HepG2 (cell line): ENCODE results near the gene GEMIN2. TPM values are rescaled to one million over a fixed set of nuclear protein-coding genes. Genes with fewer than 3 reads are reported as not detected.
A peak's percentile ranks its signal among the peaks of the same experiment; 100 is the strongest.

Experiments used
- BORCS8-MEF2B ChIP-seq: sonication (generic); formaldehyde crosslinking; IDR thresholded peaks from 2 replicates; pipeline ENCODE4 v1.8.0; 2022; ENCODE audit warnings: mild to moderate bottlenecking, missing genetic modification reagents
- BRCA1 ChIP-seq: sonication (generic); formaldehyde crosslinking; IDR thresholded peaks from 2 replicates; pipeline ENCODE4 v1.4.0; 2020; ENCODE audit warnings: missing genetic modification reagents
- CEBPB ChIP-seq: IDR thresholded peaks from 2 replicates; pipeline ENCODE4 v1.6.1; 2011; ENCODE audit warnings: low read depth, low read length, improper control_type of control experiment, borderline replicate concordance
- CREB1 ChIP-seq, 2 experiments: fragments of 450-650 bp in 1 of 2; IDR thresholded peaks; 2 replicates each; pipeline ENCODE4 v1.6.1; 2016 to 2017; ENCODE audit warnings: control low read depth in 1 of 2, mild to moderate bottlenecking in 1 of 2, missing compliant biosample characterization in 1 of 2, missing genetic modification characterization in 1 of 2
- FOXO4 ChIP-seq: sonication (generic); formaldehyde crosslinking; conservative IDR thresholded peaks from 2 replicates; pipeline ENCODE4 v1.8.1; 2023; ENCODE audit warnings: missing genetic modification reagents
- FOXP4 ChIP-seq: sonication (generic); formaldehyde crosslinking; IDR thresholded peaks from 2 replicates; pipeline ENCODE4 v1.4.0; 2020; ENCODE audit warnings: missing genetic modification reagents
- HIVEP1 ChIP-seq: sonication (generic); formaldehyde crosslinking; IDR thresholded peaks from 2 replicates; pipeline ENCODE4 v1.4.0; 2020; ENCODE audit warnings: mild to moderate bottlenecking, missing genetic modification reagents
- KAT8 ChIP-seq: IDR thresholded peaks from 2 replicates; pipeline ENCODE4 v1.6.1; 2016; ENCODE audit warnings: missing genetic modification reagents, missing compliant biosample characterization
- KLF11 ChIP-seq: IDR thresholded peaks from 2 replicates; pipeline ENCODE4 v1.6.1; 2016; ENCODE audit warnings: missing compliant biosample characterization
- KLF13 ChIP-seq: sonication (generic); formaldehyde crosslinking; IDR thresholded peaks from 2 replicates; pipeline ENCODE4 v1.4.0; 2020; ENCODE audit warnings: mild to moderate bottlenecking, missing genetic modification reagents
- NBN ChIP-seq: fragments of 450-650 bp; conservative IDR thresholded peaks from 2 replicates; pipeline ENCODE4 v1.6.1; 2017
- NFE2 ChIP-seq: sonication (generic); formaldehyde crosslinking; IDR thresholded peaks from 2 replicates; pipeline ENCODE4 v1.4.0; 2020; ENCODE audit warnings: missing genetic modification reagents
- NFYC ChIP-seq: IDR thresholded peaks from 2 replicates; pipeline ENCODE4 v1.6.1; 2016; ENCODE audit warnings: missing genetic modification reagents, missing compliant biosample characterization
- POLR2G ChIP-seq: fragments of 200-400 bp; formaldehyde crosslinking; IDR thresholded peaks from 2 replicates; pipeline ENCODE4 v1.6.1; 2018; ENCODE audit warnings: mild to moderate bottlenecking, low read depth, low read length, moderate library complexity
- SETDB1 ChIP-seq: sonication (generic); formaldehyde crosslinking; IDR thresholded peaks from 2 replicates; pipeline ENCODE4 v1.5.1; 2020; ENCODE audit warnings: missing genetic modification reagents, mild to moderate bottlenecking, borderline replicate concordance
- SMAD9 ChIP-seq: sonication (generic); formaldehyde crosslinking; IDR thresholded peaks from 2 replicates; pipeline ENCODE4 v1.5.1; 2020; ENCODE audit warnings: mild to moderate bottlenecking, missing genetic modification reagents
- SMARCE1 ChIP-seq: fragments of 450-650 bp; IDR thresholded peaks from 2 replicates; pipeline ENCODE4 v1.6.1; 2017; ENCODE audit warnings: borderline replicate concordance
- SP4 ChIP-seq: sonication (generic); formaldehyde crosslinking; IDR thresholded peaks from 2 replicates; pipeline ENCODE4 v1.8.1; 2023; ENCODE audit warnings: mild to moderate bottlenecking, missing genetic modification reagents
- ZNF260 ChIP-seq: sonication (generic); formaldehyde crosslinking; IDR thresholded peaks from 2 replicates; pipeline ENCODE4 v1.4.0; 2020; ENCODE audit warnings: missing genetic modification reagents, low read depth, mild to moderate bottlenecking, borderline replicate concordance
- ZNF263 ChIP-seq: sonication (generic); formaldehyde crosslinking; IDR thresholded peaks from 2 replicates; pipeline ENCODE4 v1.4.0; 2020; ENCODE audit warnings: missing genetic modification reagents
- ZNF557 ChIP-seq: sonication (generic); formaldehyde crosslinking; IDR thresholded peaks from 2 replicates; pipeline ENCODE4 v1.4.0; 2020; ENCODE audit warnings: missing genetic modification reagents
- ZNF577 ChIP-seq: sonication (generic); formaldehyde crosslinking; IDR thresholded peaks from 2 replicates; pipeline ENCODE4 v1.4.0; 2020; ENCODE audit warnings: mild to moderate bottlenecking, low read depth, missing genetic modification reagents, borderline replicate concordance
- ZNF644 ChIP-seq: IDR thresholded peaks from 2 replicates; pipeline ENCODE4 v1.6.1; 2016; ENCODE audit warnings: low read depth
- ZNF773 ChIP-seq: sonication (generic); formaldehyde crosslinking; IDR thresholded peaks from 2 replicates; pipeline ENCODE4 v1.4.0; 2020; ENCODE audit warnings: missing genetic modification reagents, borderline replicate concordance
- ZSCAN12 ChIP-seq: sonication (generic); formaldehyde crosslinking; IDR thresholded peaks from 2 replicates; pipeline ENCODE4 v1.9.0; 2021; ENCODE audit warnings: mild to moderate bottlenecking, missing genetic modification reagents
- ZSCAN22 ChIP-seq: sonication (generic); formaldehyde crosslinking; IDR thresholded peaks from 2 replicates; pipeline ENCODE4 v1.4.0; 2020; ENCODE audit warnings: mild to moderate bottlenecking, missing genetic modification reagents
- ZSCAN9 ChIP-seq: IDR thresholded peaks from 2 replicates; pipeline ENCODE4 v1.6.1; 2016; ENCODE audit warnings: borderline replicate concordance
- polyA plus RNA-seq, 8 experiments: library from polyadenylated mRNA; depleted of rRNA in 3 of 8; stranded (reverse) in 7 of 8; unstranded in 1 of 8; fragments of >200 nt; fragmentation: Illumina TruSeq in 4 of 8; extraction: Trizol in 4 of 8; gene quantifications; 2 replicates each; pipeline versions ENCODE4 v1.2.1 to v1.2.3, GENCODE V29; 2011 to 2016; ENCODE audit warnings: low read depth in 4 of 8, missing spikeins in 1 of 8, mixed read lengths in 1 of 8; ENCODE audit not compliant: insufficient read depth in 1 of 8
- total RNA-seq, 5 experiments: library from RNA; depleted of rRNA; stranded (reverse); fragments of >200 nt; fragmentation: Illumina TruSeq; extraction: Trizol; gene quantifications; 2 replicates each; pipeline ENCODE4 v1.2.3, GENCODE V29; 2016; ENCODE audit warnings: low read depth in 1 of 5

GEMIN2 gene
- total and polyA plus RNA-seq, 2 of the 13 experiments (the other 11 are each of a cell fraction or from before 2014, with no cell fraction given): 54.8 to 110 TPM

GRCh38 chr14:39145266-39145966 lies 31.3 kb downstream of the GEMIN2 start (continued):
- TF ChIP-seq ZNF773 (no peak), HIVEP1 (0 out of 2 replicates have a peak, but pooled peaks have one; percentile 32), NFYC (CRISPR knock-in tag) (no peak), POLR2G (no peak), NBN (no peak), BORCS8-MEF2B (no peak), FOXO4 (CRISPR knock-in tag) (no peak), CREB1 (IDR thresholded peaks at IDR 0.05) (peak; percentile 82), CREB1 (CRISPR knock-in tag; IDR thresholded peaks at IDR 0.05) (no peak), SMARCE1 (no peak), SETDB1 (CRISPR knock-in tag) (no peak), KLF13 (CRISPR knock-in tag) (no peak), FOXP4 (CRISPR knock-in tag) (no peak), ZNF644 (CRISPR knock-in tag) (peak; percentile 82), NFE2 (CRISPR knock-in tag) (no peak), ZSCAN12 (CRISPR knock-in tag) (no peak), KLF11 (no peak), ZSCAN22 (CRISPR knock-in tag) (no peak), KAT8 (no peak; the same call in 1 of the 2 replicates), CEBPB (no peak), ZNF260 (CRISPR knock-in tag) (no peak), BRCA1 (CRISPR knock-in tag) (no peak; the same call in 1 of the 2 replicates), SP4 (CRISPR knock-in tag) (no peak), ZNF577 (CRISPR knock-in tag) (no peak), ZSCAN9 (CRISPR knock-in tag) (no peak), SMAD9 (no peak), ZNF263 (CRISPR knock-in tag) (no peak), ZNF557 (CRISPR knock-in tag) (no peak)
